Endothelial cell of umbilical vein (primary cell): ENCODE measurements around the gene KLF13.

Source experiments
- POLR2A ChIP-seq: IDR thresholded peaks from 2 replicates; pipeline ENCODE4 v1.6.1; 2012; ENCODE audit warnings: low read depth, mild to moderate bottlenecking, control low read depth, low read length
- TF ChIP-seq, protein P1 (sequence below): IDR thresholded peaks from 2 replicates; pipeline ENCODE4 v1.6.1; 2011; ENCODE audit not compliant: insufficient read depth, insufficient read length

DNA sequence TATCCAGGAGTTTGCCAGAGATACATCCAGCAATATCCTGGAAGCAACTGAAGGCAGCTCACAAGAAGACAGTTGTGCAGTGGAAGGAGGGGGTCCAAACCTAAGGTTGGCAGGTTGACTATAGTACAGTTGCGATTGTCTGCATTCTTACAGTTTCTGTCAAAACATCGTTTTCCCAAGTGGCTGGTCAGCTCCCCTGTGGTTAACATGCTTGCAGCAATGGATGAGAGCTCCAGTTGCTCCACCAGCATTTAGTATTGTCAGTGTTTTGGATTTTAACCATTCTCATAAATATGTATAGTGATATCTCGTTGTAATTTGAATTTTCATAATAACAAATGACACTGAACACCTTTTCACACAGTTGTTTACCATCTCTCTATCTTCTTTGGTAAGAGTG lies 31.5 kb downstream of the KLF13 start:
- no peak for TF ChIP-seq POLR2A
- TF ChIP-seq, protein P1, sequence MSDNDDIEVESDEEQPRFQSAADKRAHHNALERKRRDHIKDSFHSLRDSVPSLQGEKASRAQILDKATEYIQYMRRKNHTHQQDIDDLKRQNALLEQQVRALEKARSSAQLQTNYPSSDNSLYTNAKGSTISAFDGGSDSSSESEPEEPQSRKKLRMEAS: no peak
